GM12891 (cell line): ENCODE results near the gene ERP44.
"Not testable (repeated sequence)": the region's sequence is repeated elsewhere in the genome, so short reads cannot be mapped to it uniquely, and the experiment has no call there.

ENCODE experiments used
- DNase-seq: peaks from one replicate; pipeline ENCODE4 v3.0.0; 2011; ENCODE audit warnings: low spot score; ENCODE audit not compliant: insufficient read length
- FAIRE-seq: peaks from 2 replicates; lab custom pipeline; 2011; peaks lifted over from hg19 to GRCh38; lab: Jason Lieb, UNC
- PAX5 ChIP-seq: IDR thresholded peaks from 2 replicates; pipeline ENCODE4 v1.6.1; 2011; ENCODE audit warnings: low read length, moderate library complexity, mild to moderate bottlenecking; ENCODE audit not compliant: insufficient read depth, severe bottlenecking
- POLR2A ChIP-seq: IDR thresholded peaks from 2 replicates; pipeline ENCODE4 v1.6.1; 2011; ENCODE audit warnings: low read depth, low read length, control low read depth
- POLR2AphosphoS5 ChIP-seq: IDR thresholded peaks from 2 replicates; pipeline ENCODE4 v1.6.1; 2011; ENCODE audit warnings: low read depth, low read length, control low read depth
- POU2F2 ChIP-seq: IDR thresholded peaks from 2 replicates; pipeline ENCODE4 v1.6.1; 2011; ENCODE audit warnings: low read depth, mild to moderate bottlenecking, control low read depth, low read length, moderate library complexity
- SPI1 ChIP-seq: IDR thresholded peaks from 2 replicates; pipeline ENCODE4 v1.6.1; 2011; ENCODE audit warnings: low read depth, low read length, control low read depth
- TAF1 ChIP-seq: IDR thresholded peaks from 2 replicates; pipeline ENCODE4 v1.6.1; 2011; ENCODE audit warnings: low read depth, low read length, control low read depth

ERP44 gene

GRCh38 chr9:100013573-100013972 lies 85.2 kb downstream of the ERP44 start:
- no peak for FAIRE-seq
- TF ChIP-seq POU2F2: no peak
- no peak for TF ChIP-seq TAF1

DNA sequence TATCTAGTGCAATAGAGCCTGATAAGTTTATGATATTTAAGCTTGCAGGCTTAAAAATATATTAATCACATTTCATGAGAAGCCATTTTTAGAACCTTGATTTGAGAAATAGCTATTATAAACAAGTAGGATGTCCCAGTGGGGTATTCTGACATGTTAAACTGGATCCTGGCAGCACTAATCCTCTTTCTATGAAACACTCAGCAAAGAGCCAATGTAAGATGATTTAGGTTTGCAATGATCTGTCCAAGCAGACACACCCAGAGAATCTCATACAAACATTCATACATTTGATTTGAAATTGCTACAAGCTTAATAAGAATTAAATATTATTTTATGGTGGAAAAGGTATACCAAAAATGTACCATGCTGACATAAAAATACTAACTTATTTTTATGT lies 86.5 kb downstream of the ERP44 start:
- FAIRE-seq (no peak), DNase-seq (no peak)
- TF ChIP-seq POU2F2 (no peak), SPI1 (no peak), POLR2AphosphoS5 (no peak), TAF1 (no peak), PAX5 (no peak), POLR2A (no peak)

More at GRCh38 chr9:100013573-100013972, 85.2 kb downstream of the ERP44 start:
- DNase-seq: no peak

GRCh38 chr9:100011062-100011681 lies 87.6 kb downstream of the ERP44 start:
- FAIRE-seq (peak; percentile 20), DNase-seq (no peak)
- TF ChIP-seq TAF1 (no peak), SPI1 (no peak), POLR2AphosphoS5 (no peak), POU2F2 (no peak), PAX5 (no peak), POLR2A (no peak)

GRCh38 chr9:99999797-100000196 lies 99.0 kb downstream of the ERP44 start:
- no peak for DNase-seq
- no peak for TF ChIP-seq PAX5
- TF ChIP-seq POU2F2: no peak
- no peak for TF ChIP-seq SPI1
- no peak for TF ChIP-seq TAF1
- no peak for TF ChIP-seq POLR2A
- no peak for TF ChIP-seq POLR2AphosphoS5
- no peak for FAIRE-seq

- DNase-seq (no peak), FAIRE-seq (no peak)
- TF ChIP-seq POU2F2: no peak
- TF ChIP-seq TAF1: no peak
- no peak for TF ChIP-seq PAX5
Measured at GRCh38 chr9:99998866-99999265, 99.9 kb downstream of the ERP44 start.

DNA sequence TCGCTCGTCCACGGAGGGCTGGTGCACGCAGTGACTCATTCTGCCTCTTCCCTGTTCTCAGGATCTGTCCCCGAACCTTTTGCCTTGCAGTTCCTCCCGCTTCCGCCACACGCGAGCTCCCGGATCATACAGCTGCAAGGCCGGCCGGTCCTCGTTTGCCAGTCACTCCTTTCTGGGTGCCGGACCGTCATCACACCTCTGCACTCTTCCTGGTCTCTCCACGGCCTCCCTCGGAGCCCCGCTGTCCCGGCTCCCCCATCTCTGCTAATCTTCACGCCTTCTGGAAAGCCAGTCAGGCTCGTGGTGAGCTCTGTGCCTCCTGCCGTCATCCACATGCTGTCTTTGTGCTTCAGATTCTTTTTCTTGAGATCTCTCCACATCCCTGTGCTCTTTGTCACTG lies 100.5 kb downstream of the ERP44 start:
- TF ChIP-seq POU2F2 (no peak), PAX5 (no peak)
- DNase-seq: no peak
- FAIRE-seq: no peak

GRCh38 chr9:99990508-99990907 lies 108.3 kb downstream of the ERP44 start:
- DNase-seq, FAIRE-seq: not testable (repeated sequence)

GRCh38 chr9:99986642-99987041 lies 112.2 kb downstream of the ERP44 start:
- no peak for TF ChIP-seq PAX5
- TF ChIP-seq POLR2A: no peak
- TF ChIP-seq TAF1: no peak
- no peak for TF ChIP-seq POU2F2
- no peak for TF ChIP-seq POLR2AphosphoS5
- no peak for TF ChIP-seq SPI1
- FAIRE-seq (no peak), DNase-seq (no peak)

GRCh38 chr9:99980598-99980997 lies 118.2 kb downstream of the ERP44 start:
- FAIRE-seq (no peak), DNase-seq (no peak)
- TF ChIP-seq POU2F2 (no peak), TAF1 (no peak), POLR2A (no peak), SPI1 (no peak), PAX5 (no peak), POLR2AphosphoS5 (no peak)

DNA sequence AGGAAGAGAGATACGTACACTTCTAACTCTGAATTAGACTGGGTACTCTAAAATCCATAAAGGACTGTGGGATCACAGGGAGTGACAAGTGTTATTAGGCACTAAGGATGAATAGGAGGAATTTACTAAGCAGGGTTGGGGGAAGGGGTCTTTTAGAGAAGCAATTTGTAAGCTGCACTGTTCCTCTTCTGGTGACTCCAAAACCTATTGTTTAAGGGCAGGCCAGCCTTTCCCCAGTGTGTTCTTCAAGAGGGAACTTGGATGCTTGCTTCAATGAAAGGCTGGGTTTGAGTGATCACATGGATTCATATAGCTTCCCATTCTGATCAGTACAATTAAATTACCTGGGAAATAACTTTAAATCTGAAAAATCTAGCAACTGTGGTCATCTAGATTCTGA lies 120.6 kb downstream of the ERP44 start:
- TF ChIP-seq POU2F2 (no peak), POLR2AphosphoS5 (no peak), SPI1 (no peak), TAF1 (no peak)
- no peak for DNase-seq
- FAIRE-seq: no peak
